GM19324 (cell line): ENCODE results near the gene RPP21.

Experiments used
- ATAC-seq: cut with Tn5 transposase; IDR thresholded peaks from one replicate; pipeline ENCODE4 v1.9.1; 2021; ENCODE audit warnings: mild to moderate bottlenecking, moderate library complexity; ENCODE audit not compliant: unreplicated experiment, low FRiP score

RPP21 gene

DNA sequence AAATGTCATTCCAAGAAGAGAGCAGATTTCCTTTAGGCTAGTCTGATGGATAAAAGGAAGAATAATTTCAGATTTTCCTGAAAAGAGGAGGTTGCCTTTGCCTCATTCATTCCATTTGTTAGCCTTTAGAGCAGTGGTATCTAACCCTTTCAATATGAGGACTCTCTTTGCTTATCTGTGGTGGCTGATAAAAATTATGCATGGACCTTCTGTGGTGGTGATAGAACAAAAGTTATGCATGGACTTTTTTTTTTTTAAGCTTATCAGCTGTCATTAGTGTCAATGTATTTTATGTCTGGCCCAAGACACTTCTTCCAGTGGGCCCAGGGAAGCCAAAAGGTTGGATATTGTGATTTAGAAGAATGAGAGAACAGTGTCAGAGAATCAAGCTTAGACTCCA is 16.6 kb upstream of the RPP21 start:
- no peak for ATAC-seq

GRCh38 chr6:30329331-30329730 is 15.6 kb upstream of the RPP21 start:
- no peak for ATAC-seq

DNA sequence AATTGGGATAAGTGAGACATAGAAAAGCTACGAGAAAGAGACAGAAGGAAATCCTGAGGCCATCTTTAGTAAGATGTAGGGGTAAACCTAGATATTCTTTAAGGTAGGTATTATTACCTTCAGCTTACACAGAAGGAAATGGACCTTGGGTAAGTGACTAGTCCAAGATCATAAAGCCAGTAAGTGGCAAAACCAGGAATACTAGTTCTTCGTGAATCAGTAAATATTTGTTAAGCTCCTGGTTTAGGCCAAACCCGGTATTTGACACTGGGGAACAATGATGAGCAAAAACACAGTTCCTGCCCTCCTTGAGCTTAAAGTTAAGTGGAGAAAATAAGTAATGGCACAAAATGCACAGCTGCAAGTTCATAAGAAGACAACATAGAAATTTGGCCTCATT is 13.0 kb upstream of the RPP21 start:
- ATAC-seq = no peak

GRCh38 chr6:30334075-30334783 is 10.7 kb upstream of the RPP21 start:
- ATAC-seq = no peak

GRCh38 chr6:30340589-30341054 is 4.3 kb upstream of the RPP21 start:
- ATAC-seq = no peak

- no peak for ATAC-seq
These were observed 3.7 kb upstream of the RPP21 start for GRCh38 chr6:30341218-30341617.

- no peak for ATAC-seq
These were observed 3.2 kb upstream of the RPP21 start for GRCh38 chr6:30341728-30342127.

GRCh38 chr6:30344191-30344867 is 627 bp upstream of the RPP21 start:
- no peak for ATAC-seq

DNA sequence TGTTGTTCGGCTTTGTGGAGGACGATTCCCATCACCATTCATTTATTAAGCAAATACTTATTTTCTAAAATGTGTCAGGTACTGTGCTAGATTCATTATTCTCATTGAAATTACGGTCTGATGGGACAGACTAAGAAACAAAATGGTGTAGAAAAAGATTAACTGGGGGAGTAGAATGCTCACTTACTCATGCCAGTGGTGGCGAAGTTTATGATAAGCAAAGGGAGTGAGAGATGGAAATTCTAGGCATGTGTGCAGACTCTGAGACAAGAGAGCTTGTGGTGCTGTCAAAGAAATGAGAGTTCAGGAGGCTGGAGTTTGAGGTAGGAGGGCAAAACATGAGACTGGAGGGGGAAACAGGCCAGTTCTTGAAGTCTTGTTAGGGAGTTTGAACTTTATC is 896 bp downstream of the RPP21 start:
- no peak for ATAC-seq

GRCh38 chr6:30348957-30349356 is 4.0 kb downstream of the RPP21 start:
- no peak for ATAC-seq

GRCh38 chr6:30349421-30350177 is 4.6 kb downstream of the RPP21 start:
- no peak for ATAC-seq

- no peak for ATAC-seq
These were observed 5.6 kb downstream of the RPP21 start for GRCh38 chr6:30350524-30350923.

GRCh38 chr6:30352550-30352949 is 7.6 kb downstream of the RPP21 start:
- ATAC-seq = no peak

- no peak for ATAC-seq
These were observed 10.3 kb downstream of the RPP21 start for GRCh38 chr6:30355281-30355680.

- no peak for ATAC-seq
These were observed 11.6 kb downstream of the RPP21 start for GRCh38 chr6:30356536-30356935.

DNA sequence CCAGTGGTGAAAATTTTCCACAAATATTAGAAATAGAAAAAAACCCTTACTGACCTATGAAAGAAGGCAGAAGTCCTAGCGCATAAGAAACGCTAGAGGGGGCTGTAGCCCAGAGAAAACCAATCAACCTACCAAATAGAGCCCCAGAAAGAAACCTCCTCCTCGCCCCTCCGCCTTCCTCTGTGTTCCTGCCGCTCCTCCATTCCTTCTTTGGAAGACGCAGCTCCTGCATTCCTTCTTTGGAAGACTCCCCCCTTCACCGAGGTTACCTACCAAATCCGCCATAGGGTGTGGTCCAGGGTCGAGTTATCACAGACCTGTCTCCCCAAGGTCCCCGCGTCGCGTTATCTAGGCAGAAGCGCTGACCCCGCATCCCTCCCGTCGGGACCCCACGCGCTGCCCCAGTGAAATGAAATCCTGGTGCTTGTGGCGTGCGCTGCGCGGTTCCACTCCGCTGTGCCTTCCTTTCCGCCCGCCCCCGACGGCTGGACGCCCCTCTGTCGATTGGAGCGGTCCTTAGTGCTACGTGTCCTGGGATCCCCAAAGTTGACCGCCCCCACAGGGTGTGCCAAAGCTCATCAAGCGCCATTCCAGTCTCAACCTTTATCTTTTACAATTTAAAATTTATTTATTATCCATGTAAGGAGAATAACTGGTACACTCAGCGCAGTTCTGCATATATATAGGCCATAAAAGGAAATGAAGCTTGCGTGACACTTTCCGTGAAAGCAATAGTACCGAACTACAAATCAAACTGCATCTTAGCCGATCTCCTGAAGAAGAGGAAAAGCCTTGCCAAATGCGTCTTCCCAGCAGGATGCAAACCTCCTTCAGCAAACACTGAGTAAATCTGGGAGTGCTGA is 13.0 kb downstream of the RPP21 start:
- no peak for ATAC-seq

DNA sequence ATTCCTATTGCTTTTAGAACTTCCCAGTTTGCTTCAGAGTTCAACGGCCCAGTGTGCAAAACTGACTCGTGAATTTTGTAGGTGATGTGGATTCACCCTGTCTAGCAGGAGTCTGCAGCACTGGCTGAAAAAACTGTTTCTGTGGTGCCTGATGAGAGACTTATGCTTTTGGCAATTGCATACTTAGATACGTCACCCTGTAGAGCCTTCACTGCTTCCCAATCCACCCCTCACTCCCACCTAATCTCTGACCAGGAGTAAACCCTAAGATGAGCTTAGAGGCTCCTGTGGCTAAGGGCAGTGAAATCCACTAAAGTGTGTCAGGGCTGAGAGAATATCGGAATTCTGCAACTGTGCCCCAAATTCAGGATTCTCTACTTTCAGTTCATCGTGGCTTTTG is 14.3 kb downstream of the RPP21 start:
- no peak for ATAC-seq

GRCh38 chr6:30360139-30360538 is 15.2 kb downstream of the RPP21 start:
- no peak for ATAC-seq

GRCh38 chr6:30361661-30362060 is 16.7 kb downstream of the RPP21 start:
- no peak for ATAC-seq

DNA sequence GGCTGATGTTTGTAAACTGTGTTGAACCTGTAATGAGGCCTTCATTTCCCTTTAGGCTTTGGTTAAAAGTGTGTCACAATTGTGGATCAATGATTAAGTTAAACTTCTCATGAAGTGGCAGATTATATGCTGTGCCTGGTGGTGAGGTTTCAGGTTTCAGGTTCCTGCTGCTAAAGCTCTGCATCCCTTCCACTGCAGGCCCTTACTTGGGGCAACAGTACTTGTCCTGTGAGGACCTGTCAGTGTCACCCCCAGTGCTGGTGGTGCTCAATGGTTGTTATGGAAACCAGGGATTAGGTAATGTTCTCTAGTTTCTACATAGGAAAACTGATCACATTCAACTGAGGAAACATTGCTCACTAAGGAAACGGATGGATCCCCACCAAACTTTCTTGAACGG is 18.5 kb downstream of the RPP21 start:
- no peak for ATAC-seq

DNA sequence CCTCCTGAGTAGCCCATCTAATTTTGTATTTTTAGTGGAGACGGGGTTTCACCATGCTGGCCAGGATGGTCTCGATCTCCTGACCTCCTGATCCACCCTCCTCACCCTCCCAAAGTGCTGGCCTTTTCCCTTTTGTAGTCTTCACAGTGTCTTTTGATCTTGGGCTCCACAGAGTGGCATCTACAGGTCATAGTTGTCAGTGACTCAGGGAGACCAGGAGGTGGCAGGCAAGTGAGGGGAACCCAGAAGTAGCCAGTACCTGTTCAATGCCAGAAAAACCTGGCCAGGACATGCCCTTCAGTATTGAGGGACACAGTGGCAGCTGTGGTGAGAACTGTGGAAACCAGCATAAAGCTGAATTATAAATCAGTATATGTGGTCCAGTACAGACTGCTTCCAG is 19.6 kb downstream of the RPP21 start:
- no peak for ATAC-seq
